HepG2 (cell line): Measurements from ENCODE around the gene CLUH. TPM values are rescaled to one million over a fixed set of nuclear protein-coding genes. Genes with fewer than 3 reads are reported as not detected.

Experiments used
- HCFC1 ChIP-seq: fragments of 150-350 bp; IDR thresholded peaks from 2 replicates; pipeline ENCODE4 v1.6.1; 2014; ENCODE audit warnings: low read depth, low read length
- NR2F1 ChIP-seq, 2 experiments: fragments of 450-650 bp in 1 of 2; formaldehyde crosslinking in 1 of 2; IDR thresholded peaks; 2 replicates each; pipeline versions ENCODE4 v1.5.0 to v1.6.1; 2016 to 2020; ENCODE audit warnings: mild to moderate bottlenecking in 1 of 2, missing compliant biosample characterization in 1 of 2, missing genetic modification reagents in 1 of 2, moderate library complexity in 1 of 2
- RCOR2 ChIP-seq: IDR thresholded peaks from 2 replicates; pipeline ENCODE4 v1.6.1; 2016; ENCODE audit warnings: missing biosample characterization, missing genetic modification reagents
- RFX5 ChIP-seq: IDR thresholded peaks from 2 replicates; pipeline ENCODE4 v1.6.1; 2011; ENCODE audit warnings: low read depth, low read length, improper control_type of control experiment
- RXRA ChIP-seq: sonication (generic); formaldehyde crosslinking; IDR thresholded peaks from 2 replicates; pipeline ENCODE4 v1.5.1; 2020; ENCODE audit warnings: missing genetic modification reagents
- SMARCC2 ChIP-seq: fragments of 450-650 bp; IDR thresholded peaks from 2 replicates; pipeline ENCODE4 v1.6.1; 2017; ENCODE audit warnings: antibody characterized with exemption, mild to moderate bottlenecking
- SMARCE1 ChIP-seq: fragments of 450-650 bp; IDR thresholded peaks from 2 replicates; pipeline ENCODE4 v1.6.1; 2017; ENCODE audit warnings: borderline replicate concordance
- YEATS4 ChIP-seq: sonication (generic); formaldehyde crosslinking; IDR thresholded peaks from 2 replicates; pipeline ENCODE4 v1.4.0; 2020; ENCODE audit warnings: missing genetic modification reagents, borderline replicate concordance
- ZBTB21 ChIP-seq: sonication (generic); formaldehyde crosslinking; IDR thresholded peaks from 2 replicates; pipeline ENCODE4 v1.4.0; 2020; ENCODE audit warnings: missing genetic modification reagents
- ZBTB42 ChIP-seq: sonication (generic); formaldehyde crosslinking; IDR thresholded peaks from 2 replicates; pipeline ENCODE4 v1.5.0; 2020; ENCODE audit warnings: mild to moderate bottlenecking, missing genetic modification reagents
- ZNF10 ChIP-seq: sonication (generic); formaldehyde crosslinking; IDR thresholded peaks from 2 replicates; pipeline ENCODE4 v1.4.0; 2020; ENCODE audit warnings: mild to moderate bottlenecking, low read depth, missing genetic modification reagents, borderline replicate concordance
- ZNF24 ChIP-seq: fragments of 450-650 bp; IDR thresholded peaks from 2 replicates; pipeline ENCODE4 v1.6.1; 2017; ENCODE audit warnings: antibody characterized with exemption, mild to moderate bottlenecking
- ZNF329 ChIP-seq: sonication (generic); formaldehyde crosslinking; IDR thresholded peaks from 2 replicates; pipeline ENCODE4 v1.9.0; 2021; ENCODE audit warnings: low read depth, mild to moderate bottlenecking, missing genetic modification reagents
- ZNF333 ChIP-seq: sonication (generic); formaldehyde crosslinking; IDR thresholded peaks from 2 replicates; pipeline ENCODE4 v1.4.0; 2020; ENCODE audit warnings: mild to moderate bottlenecking, missing genetic modification reagents, borderline replicate concordance
- ZNF441 ChIP-seq: sonication (generic); formaldehyde crosslinking; IDR thresholded peaks from 2 replicates; pipeline ENCODE4 v1.7.0; 2021; ENCODE audit warnings: missing genetic modification reagents, borderline replicate concordance
- ZNF598 ChIP-seq: sonication (generic); formaldehyde crosslinking; IDR thresholded peaks from 2 replicates; pipeline ENCODE4 v1.5.1; 2020; ENCODE audit warnings: mild to moderate bottlenecking, missing genetic modification reagents, borderline replicate concordance
- ZNF703 ChIP-seq: sonication (generic); formaldehyde crosslinking; IDR thresholded peaks from 2 replicates; pipeline ENCODE4 v1.5.1; 2020; ENCODE audit warnings: missing genetic modification reagents, mild to moderate bottlenecking, moderate library complexity, borderline replicate concordance
- ZNF737 ChIP-seq: sonication (generic); formaldehyde crosslinking; IDR thresholded peaks from 2 replicates; pipeline ENCODE4 v1.5.0; 2020; ENCODE audit warnings: missing genetic modification reagents, mild to moderate bottlenecking, borderline replicate concordance
- ZNF775 ChIP-seq: sonication (generic); formaldehyde crosslinking; IDR thresholded peaks from 2 replicates; pipeline ENCODE4 v1.4.0; 2020; ENCODE audit warnings: missing genetic modification reagents, mild to moderate bottlenecking, moderate library complexity, borderline replicate concordance
- ZNF780A ChIP-seq: sonication (generic); formaldehyde crosslinking; IDR thresholded peaks from 2 replicates; pipeline ENCODE4 v1.8.0; 2022; ENCODE audit warnings: mild to moderate bottlenecking, missing genetic modification reagents, moderate library complexity
- ZNF839 ChIP-seq: sonication (generic); formaldehyde crosslinking; IDR thresholded peaks from 2 replicates; pipeline ENCODE4 v1.4.0; 2020; ENCODE audit warnings: missing genetic modification reagents, mild to moderate bottlenecking, borderline replicate concordance
- ZNF891 ChIP-seq: sonication (generic); formaldehyde crosslinking; IDR thresholded peaks from 2 replicates; pipeline ENCODE4 v1.5.0; 2020; ENCODE audit warnings: mild to moderate bottlenecking, missing genetic modification reagents
- ZSCAN20 ChIP-seq: sonication (generic); formaldehyde crosslinking; IDR thresholded peaks from 2 replicates; pipeline ENCODE4 v1.4.0; 2020; ENCODE audit warnings: missing genetic modification reagents, mild to moderate bottlenecking, borderline replicate concordance
- polyA plus RNA-seq, 8 experiments: library from polyadenylated mRNA; depleted of rRNA in 3 of 8; stranded (reverse) in 7 of 8; unstranded in 1 of 8; fragments of >200 nt; fragmentation: Illumina TruSeq in 4 of 8; extraction: Trizol in 4 of 8; gene quantifications; 2 replicates each; pipeline versions ENCODE4 v1.2.1 to v1.2.3, GENCODE V29; 2011 to 2016; ENCODE audit warnings: low read depth in 4 of 8, missing spikeins in 1 of 8, mixed read lengths in 1 of 8; ENCODE audit not compliant: insufficient read depth in 1 of 8
- total RNA-seq, 5 experiments: library from RNA; depleted of rRNA; stranded (reverse); fragments of >200 nt; fragmentation: Illumina TruSeq; extraction: Trizol; gene quantifications; 2 replicates each; pipeline ENCODE4 v1.2.3, GENCODE V29; 2016; ENCODE audit warnings: low read depth in 1 of 5
- TF ChIP-seq, protein P1 (sequence below): sonication (generic); formaldehyde crosslinking; IDR thresholded peaks from 2 replicates; pipeline ENCODE4 v1.8.1; 2023; ENCODE audit warnings: mild to moderate bottlenecking, moderate library complexity, missing genetic modification reagents
- TF ChIP-seq, protein P2 (sequence below): sonication (generic); formaldehyde crosslinking; IDR thresholded peaks from 2 replicates; pipeline ENCODE4 v1.4.0; 2020; ENCODE audit warnings: low read depth, missing genetic modification reagents
- TF ChIP-seq, protein P3 (sequence below): sonication (generic); IDR thresholded peaks from 2 replicates; pipeline ENCODE4 v1.6.1; 2016; ENCODE audit warnings: low read depth, borderline replicate concordance

Gene CLUH
- total and polyA plus RNA-seq, 2 of the 13 experiments (the other 11 are each of a cell fraction or from before 2014, with no cell fraction given) = 30.9 to 60.5 TPM

DNA sequence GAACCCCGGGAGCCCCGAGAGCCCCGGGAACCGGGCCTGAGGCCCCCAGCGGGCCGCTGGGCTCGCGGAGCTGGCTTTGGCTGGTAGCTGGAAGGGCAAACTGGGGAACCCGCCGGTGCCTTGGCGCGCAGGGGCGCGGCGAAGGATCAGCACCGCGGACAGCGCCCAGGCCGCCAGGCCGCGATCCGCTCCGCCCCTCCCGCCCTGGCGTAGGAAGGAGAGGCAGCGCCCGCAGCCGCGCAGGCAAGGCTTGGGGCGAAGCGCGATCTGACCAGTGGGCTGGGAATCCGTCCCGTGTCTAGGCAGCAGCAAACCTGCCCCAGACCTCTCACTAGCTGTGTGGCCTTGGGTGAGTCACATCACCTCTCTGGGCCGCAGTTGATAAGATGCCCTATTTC, 38.2 kb upstream of the CLUH start (continued):
- peak; percentile 96 for TF ChIP-seq ZNF780A
- TF ChIP-seq ZNF839 = 0 out of 2 replicates have a peak, but pooled peaks have one; percentile 55
- TF ChIP-seq ZNF891 (CRISPR knock-in tag) = peak; percentile 96; the same call in 1 of the 2 replicates
- no peak for TF ChIP-seq SMARCC2
- no peak for TF ChIP-seq NR2F1 (CRISPR knock-in tag; IDR thresholded peaks at IDR 0.05)
- TF ChIP-seq YEATS4 (CRISPR knock-in tag) = peak; percentile 83; the same call in 1 of the 2 replicates
- TF ChIP-seq, protein P1, sequence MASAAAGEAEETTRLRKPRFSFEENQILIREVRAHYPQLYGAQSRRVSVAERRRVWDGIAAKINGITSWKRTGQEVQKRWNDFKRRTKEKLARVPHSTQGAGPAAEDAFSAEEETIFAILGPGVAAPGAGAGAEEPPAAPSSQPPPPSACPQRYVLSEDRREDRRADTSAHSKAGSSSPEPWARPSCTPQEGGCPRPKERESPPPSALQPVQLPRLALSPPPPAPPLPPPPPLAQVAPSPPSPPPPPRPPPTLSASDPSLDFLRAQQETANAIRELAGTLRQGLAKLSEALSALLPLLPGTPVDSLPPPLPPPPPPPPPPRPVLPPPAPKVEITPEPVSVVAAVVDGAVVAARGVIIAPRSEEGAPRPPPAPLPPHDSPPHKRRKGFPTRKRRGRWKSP (CRISPR knock-in tag) = peak; percentile 96
- TF ChIP-seq ZBTB42 (CRISPR knock-in tag) = peak; percentile 94
- TF ChIP-seq ZBTB21 (CRISPR knock-in tag) = no peak
- no peak for TF ChIP-seq SMARCE1
- no peak for TF ChIP-seq ZNF10
- peak; percentile 93 for TF ChIP-seq ZNF333 (CRISPR knock-in tag)
- TF ChIP-seq, protein P2, sequence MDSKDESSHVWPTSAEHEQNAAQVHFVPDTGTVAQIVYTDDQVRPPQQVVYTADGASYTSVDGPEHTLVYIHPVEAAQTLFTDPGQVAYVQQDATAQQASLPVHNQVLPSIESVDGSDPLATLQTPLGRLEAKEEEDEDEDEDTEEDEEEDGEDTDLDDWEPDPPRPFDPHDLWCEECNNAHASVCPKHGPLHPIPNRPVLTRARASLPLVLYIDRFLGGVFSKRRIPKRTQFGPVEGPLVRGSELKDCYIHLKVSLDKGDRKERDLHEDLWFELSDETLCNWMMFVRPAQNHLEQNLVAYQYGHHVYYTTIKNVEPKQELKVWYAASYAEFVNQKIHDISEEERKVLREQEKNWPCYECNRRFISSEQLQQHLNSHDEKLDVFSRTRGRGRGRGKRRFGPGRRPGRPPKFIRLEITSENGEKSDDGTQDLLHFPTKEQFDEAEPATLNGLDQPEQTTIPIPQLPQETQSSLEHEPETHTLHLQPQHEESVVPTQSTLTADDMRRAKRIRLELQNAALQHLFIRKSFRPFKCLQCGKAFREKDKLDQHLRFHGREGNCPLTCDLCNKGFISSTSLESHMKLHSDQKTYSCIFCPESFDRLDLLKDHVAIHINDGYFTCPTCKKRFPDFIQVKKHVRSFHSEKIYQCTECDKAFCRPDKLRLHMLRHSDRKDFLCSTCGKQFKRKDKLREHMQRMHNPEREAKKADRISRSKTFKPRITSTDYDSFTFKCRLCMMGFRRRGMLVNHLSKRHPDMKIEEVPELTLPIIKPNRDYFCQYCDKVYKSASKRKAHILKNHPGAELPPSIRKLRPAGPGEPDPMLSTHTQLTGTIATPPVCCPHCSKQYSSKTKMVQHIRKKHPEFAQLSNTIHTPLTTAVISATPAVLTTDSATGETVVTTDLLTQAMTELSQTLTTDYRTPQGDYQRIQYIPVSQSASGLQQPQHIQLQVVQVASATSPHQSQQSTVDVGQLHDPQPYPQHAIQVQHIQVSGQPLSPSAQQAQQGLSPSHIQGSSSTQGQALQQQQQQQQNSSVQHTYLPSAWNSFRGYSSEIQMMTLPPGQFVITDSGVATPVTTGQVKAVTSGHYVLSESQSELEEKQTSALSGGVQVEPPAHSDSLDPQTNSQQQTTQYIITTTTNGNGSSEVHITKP = 0 out of 2 replicates have a peak, but pooled peaks have one; percentile 43
- peak; percentile 52; the same call in 1 of the 2 replicates for TF ChIP-seq ZNF703 (CRISPR knock-in tag)
- TF ChIP-seq, protein P3, sequence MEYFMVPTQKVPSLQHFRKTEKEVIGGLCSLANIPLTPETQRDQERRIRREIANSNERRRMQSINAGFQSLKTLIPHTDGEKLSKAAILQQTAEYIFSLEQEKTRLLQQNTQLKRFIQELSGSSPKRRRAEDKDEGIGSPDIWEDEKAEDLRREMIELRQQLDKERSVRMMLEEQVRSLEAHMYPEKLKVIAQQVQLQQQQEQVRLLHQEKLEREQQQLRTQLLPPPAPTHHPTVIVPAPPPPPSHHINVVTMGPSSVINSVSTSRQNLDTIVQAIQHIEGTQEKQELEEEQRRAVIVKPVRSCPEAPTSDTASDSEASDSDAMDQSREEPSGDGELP = peak; percentile 53; the same call in 1 of the 2 replicates
- peak; percentile 72 for TF ChIP-seq RXRA
- TF ChIP-seq RCOR2 (CRISPR knock-in tag) = no peak
- TF ChIP-seq ZNF441 (CRISPR knock-in tag) = peak; percentile 97
- TF ChIP-seq ZSCAN20 (CRISPR knock-in tag) = peak; percentile 99
- no peak for TF ChIP-seq HCFC1
- TF ChIP-seq RFX5 = no peak
- TF ChIP-seq ZNF329 (CRISPR knock-in tag) = peak; percentile 93
- TF ChIP-seq ZNF775 (CRISPR knock-in tag) = no peak
- peak; percentile 81; the same call in 1 of the 2 replicates for TF ChIP-seq ZNF598 (CRISPR knock-in tag)
- no peak for TF ChIP-seq ZNF24
- 0 out of 2 replicates have a peak, but pooled peaks have one; percentile 64 for TF ChIP-seq ZNF737 (CRISPR knock-in tag)
